GM10248 (cell line): Measurements from ENCODE around the gene DLGAP3.
A peak's percentile ranks its signal among the peaks of the same experiment; 100 is the strongest.

Experiments used
- CTCF ChIA-PET: fragments of 300-600 bp; sonication (Branson Sonifier 250); formaldehyde crosslinking; extraction: SDS; loops from one replicate; lab custom pipeline; 2021; ENCODE audit warnings: antibody characterized with exemption; lab: Yijun Ruan, JAX
- POLR2A ChIA-PET: fragments of 350-650 bp; sonication (Branson Sonifier 250); formaldehyde crosslinking; extraction: SDS; loops from one replicate; lab custom pipeline; 2020; ENCODE audit warnings: antibody characterized with exemption; lab: Yijun Ruan, JAX
- DNase-seq: peaks from one replicate; pipeline ENCODE4 v3.0.0; 2012; ENCODE audit errors: extremely low spot score
- TF ChIP-seq, protein P1 (sequence below): IDR thresholded peaks from 2 replicates; pipeline ENCODE4 v1.5.1; 2012; ENCODE audit warnings: mild to moderate bottlenecking, low read depth; ENCODE audit errors: extremely low read depth, missing control alignments, control extremely low read depth

The DLGAP3 gene

DNA sequence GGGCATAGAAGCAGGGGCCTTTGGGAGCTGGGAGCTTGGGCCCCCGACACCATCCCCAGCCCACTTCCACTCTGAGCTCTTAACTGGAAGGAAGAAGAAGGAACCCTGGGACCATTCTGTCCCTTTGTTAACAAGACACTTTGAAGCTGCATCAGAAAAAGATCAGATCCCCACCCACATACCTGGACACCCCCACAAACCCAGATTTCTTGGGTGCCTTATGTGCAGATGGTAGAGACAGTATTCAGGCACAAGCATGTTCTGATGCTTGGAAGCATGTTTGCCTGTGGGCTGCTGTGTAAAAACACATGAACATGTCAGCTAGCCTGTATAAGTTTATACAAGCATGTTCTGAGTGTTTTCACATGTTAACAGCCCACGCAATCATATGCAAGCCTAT is 3.7 kb downstream of the DLGAP3 start:
- DNase-seq = no peak
- ChIA-PET CTCF (interaction anchor here (0.6 to 1.1 kb wide), 2 partner anchors 13 to 59 kb away, joined by 3 read pairs; no protein-coding TSS in a partner anchor), POLR2A (no interaction called here)
- TF ChIP-seq, protein P1, sequence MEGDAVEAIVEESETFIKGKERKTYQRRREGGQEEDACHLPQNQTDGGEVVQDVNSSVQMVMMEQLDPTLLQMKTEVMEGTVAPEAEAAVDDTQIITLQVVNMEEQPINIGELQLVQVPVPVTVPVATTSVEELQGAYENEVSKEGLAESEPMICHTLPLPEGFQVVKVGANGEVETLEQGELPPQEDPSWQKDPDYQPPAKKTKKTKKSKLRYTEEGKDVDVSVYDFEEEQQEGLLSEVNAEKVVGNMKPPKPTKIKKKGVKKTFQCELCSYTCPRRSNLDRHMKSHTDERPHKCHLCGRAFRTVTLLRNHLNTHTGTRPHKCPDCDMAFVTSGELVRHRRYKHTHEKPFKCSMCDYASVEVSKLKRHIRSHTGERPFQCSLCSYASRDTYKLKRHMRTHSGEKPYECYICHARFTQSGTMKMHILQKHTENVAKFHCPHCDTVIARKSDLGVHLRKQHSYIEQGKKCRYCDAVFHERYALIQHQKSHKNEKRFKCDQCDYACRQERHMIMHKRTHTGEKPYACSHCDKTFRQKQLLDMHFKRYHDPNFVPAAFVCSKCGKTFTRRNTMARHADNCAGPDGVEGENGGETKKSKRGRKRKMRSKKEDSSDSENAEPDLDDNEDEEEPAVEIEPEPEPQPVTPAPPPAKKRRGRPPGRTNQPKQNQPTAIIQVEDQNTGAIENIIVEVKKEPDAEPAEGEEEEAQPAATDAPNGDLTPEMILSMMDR = no peak

DNA sequence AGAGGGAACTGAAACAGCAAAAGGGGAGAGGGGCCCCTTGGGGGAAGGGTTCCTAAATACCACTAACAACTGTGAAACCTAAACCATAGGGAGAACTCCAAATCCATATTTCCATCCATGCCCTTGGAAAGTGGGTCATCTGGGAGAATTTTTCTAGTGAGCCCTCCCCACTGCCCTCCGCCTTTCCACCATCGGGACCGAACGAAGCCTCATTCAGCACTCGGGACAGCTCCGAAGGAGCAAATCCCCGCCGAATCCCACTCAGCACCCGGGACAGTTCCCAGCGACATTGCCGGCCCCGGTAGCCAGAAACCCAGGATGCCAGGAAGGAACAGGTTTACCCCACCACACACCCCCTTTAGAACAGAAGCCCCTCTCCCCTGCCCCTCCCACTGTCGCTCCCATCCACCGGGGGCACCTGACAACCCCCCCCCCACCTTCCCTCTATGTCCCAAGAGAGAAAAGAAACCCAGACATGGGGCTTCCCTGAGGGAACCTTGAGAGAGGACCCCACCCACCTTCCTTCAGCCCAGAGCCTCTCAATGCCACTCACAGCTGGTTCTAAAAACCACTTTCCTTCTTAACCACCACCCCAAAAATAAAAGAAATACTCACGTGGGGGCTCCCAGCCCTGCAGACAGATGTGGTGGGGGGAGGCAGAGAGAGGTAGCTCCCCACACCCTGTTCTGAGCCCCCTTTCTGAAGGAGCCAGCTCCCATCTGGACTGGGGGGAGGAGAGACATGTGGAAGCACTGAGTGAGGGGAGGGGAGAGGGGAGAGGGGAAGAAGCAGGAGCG is 4.5 kb downstream of the DLGAP3 start:
- ChIA-PET CTCF (interaction anchor here (1.1 kb wide), 1 partner anchor 12 kb away, joined by 3 read pairs; no protein-coding TSS in a partner anchor), POLR2A (no interaction called here)
- DNase-seq = peak; percentile 78
- TF ChIP-seq, protein P1 = no peak

DNA sequence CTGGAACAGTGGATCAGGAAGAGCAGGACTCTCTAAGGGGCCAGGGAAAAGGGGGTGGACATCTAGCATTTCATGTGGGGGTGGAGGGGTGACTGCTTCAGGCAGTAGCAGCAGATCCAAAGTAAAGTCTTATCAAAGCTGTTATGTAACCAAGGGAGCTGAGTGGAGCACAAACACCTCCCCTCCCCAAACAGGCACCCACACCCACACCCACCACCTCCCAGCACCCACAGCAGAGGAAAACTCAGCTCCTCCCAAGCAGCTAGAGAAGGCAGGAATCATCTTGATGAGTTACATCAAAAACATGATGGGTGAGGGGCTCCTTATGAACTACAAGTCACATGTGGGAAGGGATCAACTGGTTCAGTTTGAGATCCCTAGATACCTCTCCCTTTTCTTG is 6.0 kb downstream of the DLGAP3 start:
- DNase-seq = no peak
- ChIA-PET CTCF (no interaction called here), POLR2A (interaction anchor here (0.7 kb wide), 1 partner anchor 56 kb away, joined by 4 read pairs; no protein-coding TSS in a partner anchor)
- TF ChIP-seq, protein P1 = no peak

DNA sequence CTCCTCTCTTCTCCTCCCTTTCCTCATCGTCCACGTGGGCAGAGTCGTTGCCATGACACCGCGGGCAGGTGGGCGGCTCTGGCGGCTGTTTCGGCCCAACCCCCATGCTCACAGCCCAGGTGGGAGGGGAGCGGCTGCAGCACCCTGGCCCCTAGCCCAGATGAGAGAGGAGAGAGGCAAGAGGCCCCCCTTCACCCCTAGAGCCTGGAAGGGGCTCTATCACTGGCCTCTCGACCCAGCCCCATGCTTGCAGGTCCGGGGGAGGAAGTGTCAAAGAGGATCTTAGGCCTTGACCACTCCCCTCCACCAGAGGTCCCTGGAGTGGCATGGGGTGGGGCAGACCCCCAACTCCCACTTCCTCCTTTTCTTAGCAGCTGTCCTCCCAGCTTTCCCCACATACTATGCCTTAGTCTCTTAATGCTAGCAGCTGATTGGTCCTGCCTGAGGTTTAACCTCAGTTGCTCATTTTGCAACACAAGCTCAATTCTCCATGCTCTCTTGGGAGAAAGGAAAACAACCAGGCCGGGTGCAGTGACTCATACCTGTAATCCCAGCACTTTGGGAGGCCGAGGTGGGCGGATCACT is 10.4 kb downstream of the DLGAP3 start:
- peak; percentile 81 for DNase-seq
- TF ChIP-seq, protein P1 = peak; percentile 25
- POLR2A ChIA-PET = no interaction called here
- CTCF ChIA-PET = interaction anchor here (1.1 to 1.4 kb wide), 3 partner anchors 10 to 66 kb away, joined by 3 to 4 read pairs (median 3); partner anchors contain the start of gene DLGAP3

DNA sequence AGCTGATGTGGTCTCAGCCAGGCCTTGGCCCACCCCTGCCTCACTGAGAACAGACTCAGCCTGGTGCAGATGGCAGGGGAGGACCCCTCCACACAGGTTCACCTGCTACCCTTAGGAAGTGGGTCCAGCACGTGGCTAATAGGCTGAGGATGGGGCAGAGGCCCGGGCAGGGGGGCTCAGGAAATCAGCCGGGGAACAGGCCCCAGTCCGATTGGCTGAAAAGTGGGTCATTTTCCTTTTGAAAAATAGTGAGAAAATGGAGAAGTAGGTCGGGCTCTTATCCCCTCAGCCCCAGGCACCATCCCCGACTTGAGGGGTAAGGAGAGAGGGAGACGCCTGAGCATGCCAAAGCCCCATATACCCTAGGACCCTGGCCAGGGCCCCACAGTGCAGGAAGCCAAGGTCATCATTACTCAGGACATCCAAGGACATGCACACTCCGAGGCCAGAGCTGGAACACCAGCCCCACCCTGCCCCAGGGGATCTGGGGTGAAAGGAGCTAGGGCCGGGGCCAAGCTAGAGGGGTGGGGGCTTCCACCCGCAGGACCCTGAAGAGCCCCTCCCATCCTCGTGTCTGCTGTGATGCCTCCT is 11.0 kb downstream of the DLGAP3 start:
- POLR2A ChIA-PET = no interaction called here
- DNase-seq = no peak
- CTCF ChIA-PET = interaction anchor here (1.1 to 1.4 kb wide), 3 partner anchors 11 to 66 kb away, joined by 3 to 4 read pairs (median 3); partner anchors contain the start of gene DLGAP3
- TF ChIP-seq, protein P1 = no peak

DNA sequence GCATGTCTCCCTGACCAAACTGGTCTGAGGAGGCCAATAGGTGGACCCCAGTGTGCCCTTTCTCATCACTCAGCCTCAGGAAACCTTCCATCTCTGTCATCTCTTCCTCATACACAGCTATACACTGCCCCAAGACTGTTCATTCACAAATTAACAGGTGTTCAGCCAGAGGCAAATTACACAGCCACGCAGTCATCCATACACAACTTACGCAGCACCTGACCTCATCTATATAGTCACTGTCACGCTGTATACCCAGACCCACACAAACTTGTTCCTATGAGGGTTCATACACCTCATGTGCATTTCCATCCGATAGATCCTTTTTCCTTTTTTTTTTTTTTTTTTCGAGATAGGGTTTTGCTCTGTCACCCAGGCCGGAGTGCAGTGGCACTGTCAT is 12.4 kb downstream of the DLGAP3 start:
- DNase-seq = no peak
- CTCF ChIA-PET = interaction anchor here (1.7 kb wide), 1 partner anchor 10 kb away, joined by 4 read pairs; no protein-coding TSS in a partner anchor
- TF ChIP-seq, protein P1 = no peak
- POLR2A ChIA-PET = no interaction called here
